ENCODE results near the gene PIP5K1B.

The PIP5K1B gene

GRCh38 chr9:68912561-68912960, 207.5 kb downstream of the PIP5K1B start:
- DNase-seq (ENCODE audit: low read depth in 3 of 3), result no peak

DNA sequence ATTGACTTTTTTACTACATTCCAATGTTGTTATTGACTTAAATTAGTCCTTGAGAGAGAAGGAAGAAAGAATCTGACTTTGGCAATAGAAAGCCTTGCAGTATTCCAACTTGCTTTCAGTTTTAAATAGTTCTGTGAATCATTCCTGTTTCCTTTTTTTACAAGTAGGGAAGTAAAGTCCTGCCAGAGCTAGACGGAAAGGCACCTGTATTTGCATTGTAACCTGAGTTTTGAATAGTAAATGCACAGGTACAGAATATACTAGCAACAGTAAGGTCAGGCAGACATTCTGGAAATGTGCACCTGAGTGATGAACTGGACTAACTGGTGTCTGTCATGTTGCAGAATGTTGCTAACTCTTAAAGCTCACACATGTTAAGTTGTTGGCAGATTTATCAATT, 208.0 kb downstream of the PIP5K1B start:
- DNase-seq (ENCODE audit: low read depth in 3 of 3), result no peak

DNA sequence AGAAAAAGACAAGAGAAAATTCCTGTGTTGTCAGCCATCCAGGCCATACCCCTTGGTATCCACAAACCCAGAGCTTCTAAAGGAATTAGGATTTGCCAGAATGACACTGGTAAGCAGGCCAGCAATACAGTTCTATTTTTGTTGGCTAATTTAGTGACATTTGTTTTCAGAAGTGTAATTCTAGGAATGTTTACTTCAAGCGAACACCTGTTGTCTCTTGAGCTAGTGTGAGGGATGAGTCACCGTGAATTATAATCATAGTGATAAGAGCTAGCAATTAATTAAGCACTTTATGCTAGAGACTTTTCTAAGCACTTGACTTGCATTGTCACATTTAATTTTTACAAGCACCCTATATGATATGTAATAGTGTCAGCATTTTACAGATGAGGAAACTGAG, 209.7 kb downstream of the PIP5K1B start:
- DNase-seq (ENCODE audit: low read depth in 3 of 3), result no peak

DNA sequence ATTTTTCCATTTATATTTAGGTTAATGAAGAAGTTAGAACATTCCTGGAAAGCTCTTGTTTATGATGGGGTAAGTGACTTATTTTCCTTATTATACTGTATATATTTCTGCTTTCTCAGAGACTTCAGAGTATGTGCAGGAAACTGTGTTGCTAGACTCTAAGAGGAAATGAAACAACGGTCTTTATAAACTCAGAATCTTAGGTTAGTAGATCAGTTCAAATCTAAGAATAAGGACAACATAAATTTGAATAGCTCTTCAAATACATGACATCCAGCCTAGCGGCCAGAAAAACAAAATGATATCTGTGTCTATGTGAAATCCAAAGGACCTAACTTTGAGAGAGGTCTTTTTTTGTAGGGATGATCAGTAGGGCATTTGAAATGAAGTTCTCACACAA, 214.6 kb downstream of the PIP5K1B start:
- DNase-seq (ENCODE audit: low read depth in 3 of 3), result no peak

- no peak for DNase-seq (ENCODE audit: low read depth in 3 of 3)
These were observed 215.9 kb downstream of the PIP5K1B start for GRCh38 chr9:68920921-68921320.

GRCh38 chr9:68923480-68923879, 218.4 kb downstream of the PIP5K1B start:
- no peak for DNase-seq (ENCODE audit: low read depth in 3 of 3)

GRCh38 chr9:68925175-68925574, 220.1 kb downstream of the PIP5K1B start:
- DNase-seq (ENCODE audit: low read depth in 3 of 3), result no peak

DNA sequence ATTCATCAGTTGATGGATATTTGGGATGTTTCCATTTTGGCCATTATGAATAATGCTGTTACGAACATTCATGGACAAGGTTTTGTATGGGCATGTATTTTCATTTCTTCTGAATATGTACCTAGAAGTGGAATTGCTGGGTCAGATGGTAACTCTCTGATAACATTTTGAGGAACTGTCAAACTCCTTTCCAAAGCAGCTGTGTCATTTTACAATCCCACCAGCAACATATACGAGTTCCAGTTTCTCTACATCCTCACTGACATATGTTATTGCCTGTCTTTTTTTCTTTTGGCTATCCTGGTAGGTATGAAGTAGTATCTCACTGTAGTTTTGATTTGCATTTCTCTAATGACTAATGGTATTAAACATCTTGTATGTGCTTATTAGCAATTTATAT, 222.1 kb downstream of the PIP5K1B start:
- DNase-seq (ENCODE audit: low read depth in 3 of 3), result no peak

DNA sequence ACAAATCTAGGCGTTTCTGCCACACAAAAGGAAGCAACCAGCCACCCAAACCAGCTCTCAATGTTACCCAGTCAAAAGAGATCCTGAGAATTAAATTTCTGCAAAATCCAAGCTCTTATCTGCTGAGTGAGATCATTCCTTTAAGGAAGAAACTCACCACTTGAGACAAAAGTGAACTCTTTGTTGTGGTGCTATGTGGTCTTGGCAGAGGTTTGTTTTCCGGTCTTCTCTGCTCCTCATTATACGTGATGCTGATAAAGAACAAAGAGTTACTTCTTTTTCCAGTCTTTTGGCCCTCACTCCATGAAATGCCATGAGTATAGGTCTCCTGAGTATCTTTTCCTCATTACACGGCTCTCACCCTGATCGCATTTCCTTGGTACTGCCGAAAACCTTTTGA, 226.8 kb downstream of the PIP5K1B start:
- DNase-seq (ENCODE audit: low read depth in 3 of 3), result no peak

DNA sequence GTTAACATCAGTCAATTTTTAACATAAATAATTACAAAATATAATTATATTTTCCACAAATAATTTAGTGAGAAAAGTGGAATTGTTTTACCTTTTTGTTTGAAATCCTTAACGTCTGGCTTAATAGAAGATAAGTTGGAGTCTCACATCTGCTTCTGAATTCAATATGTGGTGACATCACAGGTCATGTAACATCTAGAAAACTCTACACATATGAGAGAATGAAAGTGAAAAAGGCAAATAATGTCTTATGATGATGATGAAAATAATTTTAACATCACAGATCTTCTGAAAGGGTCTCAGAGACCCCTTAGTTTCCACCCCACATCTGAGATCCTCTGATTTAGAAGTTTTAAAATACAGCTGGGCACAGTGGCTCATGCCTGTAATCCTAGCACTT, 227.4 kb downstream of the PIP5K1B start:
- DNase-seq (ENCODE audit: low read depth in 3 of 3), result no peak

DNA sequence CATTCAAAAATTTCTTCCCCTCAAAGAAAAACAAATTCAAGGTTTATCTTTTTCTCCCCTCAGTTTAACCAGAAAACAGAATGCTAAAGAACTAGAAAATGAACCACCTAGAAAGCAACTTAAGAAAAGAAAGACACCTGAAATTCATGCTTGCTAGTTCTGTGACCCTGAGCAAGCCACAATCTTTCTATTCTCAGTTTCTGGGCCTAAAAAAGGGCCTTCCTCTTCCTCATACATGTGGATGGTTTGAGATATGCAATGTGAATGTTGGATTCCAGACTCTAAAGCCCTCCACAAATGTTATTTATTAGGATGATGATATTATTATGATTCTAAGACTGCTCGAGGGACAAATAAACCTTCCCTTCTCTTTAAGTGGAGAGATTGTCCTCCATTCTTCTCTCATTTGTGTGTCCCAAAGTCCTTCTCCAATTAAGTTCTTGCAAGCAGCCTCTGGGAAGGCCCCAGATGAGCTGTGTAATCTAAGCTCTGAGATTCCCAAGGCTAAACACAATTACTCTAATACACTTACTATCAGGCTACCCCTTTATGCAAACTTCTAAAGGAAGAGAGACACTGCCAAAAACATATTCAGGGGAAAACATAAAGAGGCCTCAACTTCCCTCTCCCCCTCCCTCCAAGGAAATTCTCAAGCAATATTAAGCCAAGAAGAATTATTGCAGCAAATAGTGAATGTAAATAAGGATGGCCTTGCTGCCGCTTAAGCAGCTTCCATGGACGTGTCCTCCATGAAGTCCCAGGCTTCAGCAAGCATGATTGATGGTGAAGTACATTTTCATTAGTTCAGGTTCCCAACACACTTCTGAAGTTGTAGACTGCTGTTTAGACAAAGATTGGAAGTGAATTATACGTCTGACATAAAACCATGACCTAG, 228.6 kb downstream of the PIP5K1B start:
- no peak for DNase-seq (ENCODE audit: low read depth in 3 of 3)

DNA sequence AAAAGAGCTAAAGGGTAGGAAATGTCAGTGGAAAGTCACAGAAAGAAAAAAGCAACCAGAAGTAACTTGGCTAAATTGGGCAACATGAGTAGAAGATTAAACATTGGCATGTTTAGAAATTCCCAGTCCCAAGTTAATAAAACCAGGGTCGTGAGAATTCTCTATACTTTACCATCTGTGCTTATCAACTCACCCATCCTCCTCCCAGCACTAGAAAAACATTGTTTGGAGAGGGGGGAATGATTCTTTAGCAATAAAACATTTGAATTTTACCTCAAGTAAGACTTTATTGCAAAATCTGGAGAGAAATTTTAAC, 229.2 kb downstream of the PIP5K1B start:
- no peak for DNase-seq (ENCODE audit: low read depth in 3 of 3)

DNA sequence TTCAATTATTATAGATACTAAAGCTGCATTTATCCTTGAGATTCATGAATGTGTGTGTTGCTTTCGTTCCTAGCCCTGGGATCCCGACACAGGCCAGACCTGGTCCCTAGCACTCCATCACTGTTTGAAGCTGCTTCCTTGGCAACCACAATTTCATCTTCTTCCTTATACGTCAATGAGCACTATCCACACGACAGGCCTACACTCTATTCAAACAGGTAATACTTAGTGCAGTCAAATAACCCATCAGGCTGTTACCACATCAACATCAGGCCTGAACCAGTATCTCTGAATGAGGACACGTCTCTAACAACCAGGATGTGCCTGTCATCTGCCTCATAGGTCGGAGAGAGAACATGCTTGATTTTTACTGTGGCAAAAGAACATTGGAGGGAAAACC, 235.5 kb downstream of the PIP5K1B start:
- DNase-seq (ENCODE audit: low read depth in 3 of 3), result no peak

DNA sequence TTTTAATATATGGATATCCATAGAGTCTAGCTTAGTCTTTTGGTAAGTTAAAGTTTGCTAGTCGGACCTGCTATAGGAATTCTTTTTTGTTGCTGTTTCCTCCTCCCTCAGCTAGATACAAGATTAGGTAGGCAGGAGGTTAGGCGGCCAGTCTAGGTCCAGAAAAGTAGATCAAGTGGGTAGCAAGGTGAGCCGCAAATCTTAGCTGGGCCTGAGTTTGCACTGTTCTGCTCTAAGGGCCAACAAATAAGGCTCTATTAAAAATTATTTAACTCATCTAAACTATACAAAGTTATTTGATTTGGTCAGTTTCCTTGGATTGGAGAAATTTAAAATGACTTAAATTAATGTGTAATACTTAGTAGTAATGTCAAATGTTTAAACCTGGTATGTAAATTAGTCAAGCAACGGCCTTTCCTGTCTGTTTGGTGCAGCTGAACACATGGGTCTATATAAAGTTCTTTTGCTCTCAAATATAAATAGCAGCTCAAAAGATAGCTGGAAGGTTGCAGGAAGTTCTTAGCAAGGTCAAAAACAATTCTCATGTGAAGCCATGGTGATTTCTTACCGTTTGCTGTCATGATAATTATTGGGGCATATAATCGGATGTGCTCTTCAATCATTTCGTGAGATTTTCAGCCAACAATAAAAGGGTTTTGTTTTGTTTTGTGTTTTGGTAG, 236.9 kb downstream of the PIP5K1B start:
- no peak for DNase-seq (ENCODE audit: low read depth in 3 of 3)

DNA sequence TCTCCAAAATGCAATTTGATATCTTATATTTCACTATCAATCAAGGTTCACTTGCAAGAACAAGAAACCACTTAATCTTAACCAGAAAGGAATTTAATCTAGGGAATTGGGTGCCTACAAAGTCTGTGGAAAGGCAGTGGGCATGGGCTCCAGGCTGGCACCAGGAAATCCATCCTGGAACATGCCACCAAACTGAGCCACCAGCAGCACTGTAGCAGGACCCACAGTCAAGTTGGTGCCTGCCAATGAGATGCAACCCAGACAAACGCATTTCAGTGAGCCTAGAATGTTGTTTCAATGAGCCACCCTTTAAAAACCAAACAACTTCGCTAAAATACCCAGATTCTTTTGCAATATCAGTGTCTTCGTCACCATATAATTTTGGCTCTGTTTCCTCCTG, 237.8 kb downstream of the PIP5K1B start:
- no peak for DNase-seq (ENCODE audit: low read depth in 3 of 3)

GRCh38 chr9:68947015-68947414, 242.0 kb downstream of the PIP5K1B start:
- DNase-seq (ENCODE audit: low read depth in 3 of 3), result no peak

DNA sequence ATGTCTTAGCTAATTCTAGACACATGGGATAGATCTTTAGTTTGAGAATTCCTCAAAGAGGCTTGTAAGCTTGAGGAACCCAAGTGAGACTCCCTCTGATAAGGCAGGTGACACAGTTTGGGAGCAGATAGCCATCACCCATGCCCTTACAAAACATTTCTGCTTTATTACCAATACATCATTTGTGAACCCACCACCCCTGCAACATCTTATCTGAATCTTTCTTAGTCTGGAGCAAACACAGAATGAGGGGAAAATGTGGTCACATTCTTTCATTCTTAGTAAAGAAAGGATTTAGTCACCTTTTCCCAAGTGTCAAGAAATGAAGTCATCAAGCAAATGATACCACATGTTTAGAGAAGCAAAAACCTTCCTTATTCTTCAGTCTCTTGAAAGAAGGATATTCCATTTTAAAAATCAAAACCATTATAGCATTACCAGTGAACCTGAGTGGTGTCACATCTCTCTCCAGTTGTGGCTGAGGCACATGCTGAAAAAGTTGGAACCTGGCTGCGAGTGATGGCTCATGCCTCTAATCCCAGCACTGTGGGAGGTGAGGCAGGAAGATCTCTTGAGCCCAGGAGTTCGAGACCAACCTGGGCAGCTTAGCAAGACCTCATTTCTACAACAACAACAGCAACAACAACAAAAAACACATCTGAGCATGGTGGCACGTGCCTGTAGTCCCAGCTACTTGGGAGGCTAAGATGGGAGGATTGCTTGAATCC, 243.0 kb downstream of the PIP5K1B start:
- DNase-seq (ENCODE audit: low read depth in 3 of 3), result no peak

- DNase-seq (ENCODE audit: low read depth in 3 of 3), result no peak
These were observed 244.4 kb downstream of the PIP5K1B start for GRCh38 chr9:68949271-68950000.

DNA sequence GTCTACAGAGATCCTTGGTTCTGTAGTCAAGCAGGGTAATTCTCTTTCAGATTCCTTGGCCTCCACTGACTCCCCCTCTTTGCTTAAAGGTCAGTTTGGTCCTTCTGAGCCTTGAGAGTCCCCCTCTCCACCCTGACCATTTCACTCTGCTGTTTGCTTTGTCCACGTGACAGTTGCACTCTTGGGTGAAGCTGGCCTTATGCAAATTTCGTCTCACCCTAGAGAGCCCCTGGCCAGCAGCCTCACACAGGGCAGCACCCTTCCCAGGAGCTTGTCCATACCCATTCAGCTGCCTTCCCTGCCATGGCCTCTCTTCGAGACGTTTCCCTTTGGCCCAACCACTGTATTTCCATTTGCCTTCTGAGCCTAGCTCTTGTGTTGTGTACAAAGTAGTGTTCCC, 245.1 kb downstream of the PIP5K1B start:
- no peak for DNase-seq (ENCODE audit: low read depth in 3 of 3)

- DNase-seq (ENCODE audit: low read depth in 3 of 3), result no peak
These were observed 245.6 kb downstream of the PIP5K1B start for GRCh38 chr9:68950689-68951088.

DNA sequence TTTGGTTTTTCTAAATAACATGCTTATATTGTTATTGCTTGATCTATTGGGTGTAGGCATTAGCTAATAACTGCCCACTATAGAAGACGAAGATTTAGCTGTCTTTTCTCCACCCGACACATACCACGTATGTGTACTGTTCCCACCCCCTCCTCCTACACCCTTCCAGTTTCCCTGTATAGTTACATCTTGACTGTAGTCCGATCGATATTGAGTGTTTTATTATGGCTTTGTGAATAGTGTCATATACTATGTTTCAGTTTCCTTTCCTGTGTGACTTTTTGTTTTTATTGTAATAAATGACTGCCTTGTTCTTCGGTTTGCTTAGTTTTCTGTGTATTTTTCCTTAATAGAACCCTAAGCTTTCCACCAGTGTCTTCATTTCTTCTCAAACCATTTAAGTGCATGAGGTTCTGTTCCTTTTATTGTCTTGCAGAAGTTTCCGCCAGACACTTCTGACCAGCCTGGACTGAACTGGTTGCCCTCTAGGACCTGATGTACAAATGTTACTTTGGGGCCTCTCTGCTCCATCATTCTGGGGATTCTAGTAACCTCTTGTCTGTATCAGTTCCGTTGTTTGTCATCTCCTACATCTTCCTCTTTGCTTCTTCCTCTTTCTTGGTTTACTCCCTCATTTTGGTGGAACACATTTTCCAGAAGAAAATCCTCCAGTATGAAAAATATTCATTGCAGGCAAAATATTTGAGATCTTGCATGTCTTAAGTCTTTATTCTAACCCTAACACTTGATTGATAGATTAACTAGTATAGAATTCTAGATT, 247.0 kb downstream of the PIP5K1B start:
- DNase-seq (ENCODE audit: low read depth in 3 of 3), result no peak
